HPDE6-E6E7 (cell line): Measurements from ENCODE around the gene PRCP.
"Not testable (repeated sequence)": the region's sequence is repeated elsewhere in the genome, so short reads cannot be mapped to it uniquely, and the experiment has no call there.

Experiments used
- DNase-seq: peaks from one replicate; pipeline ENCODE4 v3.0.0; 2011; ENCODE audit warnings: missing footprints; ENCODE audit errors: extremely low spot score

Gene PRCP

GRCh38 chr11:82900277-82901164 is at the start of gene PRCP:
Gene PRCP, minus strand, starts transcription at chr11:82900430. Its CDS starts 28 bp downstream, at chr11:82900402.
- DNase-seq = peak; percentile 93

- no peak for DNase-seq
Observed at GRCh38 chr11:82949352-82949751, 49.1 kb upstream of the PRCP start.

DNA sequence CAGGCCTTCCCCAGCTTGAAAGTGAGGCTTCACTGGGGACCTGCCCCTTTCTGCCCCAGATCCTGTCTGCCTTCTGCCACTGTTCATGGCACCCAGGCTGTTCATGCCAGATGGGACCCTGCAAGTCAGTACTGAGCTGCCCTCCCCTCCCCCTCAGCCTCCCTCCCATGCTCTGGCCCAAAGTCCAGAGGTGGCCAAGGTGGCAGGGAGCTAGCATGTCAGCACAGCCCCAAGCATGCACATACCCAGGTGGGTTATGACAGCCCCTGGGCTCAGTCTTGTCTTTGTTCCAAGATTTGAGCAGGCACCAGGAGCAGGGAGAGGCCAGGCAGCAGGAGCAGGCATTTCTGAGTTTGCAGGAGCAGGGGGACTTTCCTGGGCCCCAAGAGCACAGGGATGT is 45.5 kb upstream of the PRCP start:
- no peak for DNase-seq

DNA sequence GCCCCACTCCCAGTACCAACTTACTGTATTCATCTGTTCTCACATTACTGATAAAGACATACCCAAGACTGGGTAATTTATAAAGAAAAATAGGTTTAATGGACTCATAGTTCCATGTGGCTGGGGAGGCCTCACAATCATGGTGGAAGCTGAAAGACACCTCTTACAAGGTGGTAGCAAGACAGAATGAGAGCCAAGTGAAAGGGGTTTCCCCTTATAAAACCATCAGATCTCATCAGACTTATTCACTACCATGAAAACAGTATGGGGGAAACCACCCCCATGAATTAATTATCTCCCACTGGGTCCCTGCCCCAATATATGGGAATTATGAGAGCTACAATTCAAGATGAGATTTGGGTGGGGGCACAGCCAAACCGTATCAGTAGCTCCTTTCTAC is 44.8 kb upstream of the PRCP start:
- not testable (repeated sequence) for DNase-seq

DNA sequence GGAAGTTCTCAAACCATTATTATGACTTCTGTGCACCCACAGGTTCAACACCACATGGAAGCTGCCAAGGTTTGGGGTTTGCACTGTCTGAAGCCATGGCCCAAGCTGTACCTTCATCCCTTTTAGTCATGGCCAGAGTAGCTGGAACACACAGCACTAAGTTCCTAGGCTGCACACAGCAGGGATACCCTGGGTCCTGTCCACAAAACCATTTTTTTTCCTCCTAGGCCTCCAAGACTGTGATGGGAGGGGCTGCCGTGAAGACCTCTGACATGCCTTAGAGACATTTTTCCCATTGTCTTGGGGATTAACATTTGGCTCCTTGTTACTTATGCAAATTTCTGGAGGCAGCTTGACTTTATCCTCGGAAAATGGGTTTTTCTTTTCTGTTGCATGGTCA is 44.0 kb upstream of the PRCP start:
- no peak for DNase-seq

DNA sequence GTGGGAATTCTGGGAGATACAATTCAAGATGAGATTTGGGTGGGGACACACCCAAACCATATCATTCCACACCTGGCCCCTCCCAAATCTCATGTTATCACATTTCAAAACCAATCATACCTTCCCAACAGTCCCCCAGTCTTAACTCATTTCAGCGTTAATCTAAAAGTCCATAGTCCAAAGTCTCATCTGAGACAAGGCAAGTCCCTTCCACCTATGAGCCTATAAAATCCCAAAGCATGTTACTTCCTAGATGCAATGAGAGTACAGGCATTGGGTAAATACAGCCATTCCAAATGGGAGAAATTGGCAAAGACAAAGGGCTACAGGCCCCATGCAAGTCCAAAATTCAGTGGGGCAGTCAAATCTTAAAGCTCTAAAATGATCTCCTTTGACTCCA is 43.2 kb upstream of the PRCP start:
- DNase-seq = not testable (repeated sequence)

GRCh38 chr11:82942376-82942775 is 42.1 kb upstream of the PRCP start:
- DNase-seq = no peak

- no peak for DNase-seq
Observed at GRCh38 chr11:82939456-82939855, 39.2 kb upstream of the PRCP start.

DNA sequence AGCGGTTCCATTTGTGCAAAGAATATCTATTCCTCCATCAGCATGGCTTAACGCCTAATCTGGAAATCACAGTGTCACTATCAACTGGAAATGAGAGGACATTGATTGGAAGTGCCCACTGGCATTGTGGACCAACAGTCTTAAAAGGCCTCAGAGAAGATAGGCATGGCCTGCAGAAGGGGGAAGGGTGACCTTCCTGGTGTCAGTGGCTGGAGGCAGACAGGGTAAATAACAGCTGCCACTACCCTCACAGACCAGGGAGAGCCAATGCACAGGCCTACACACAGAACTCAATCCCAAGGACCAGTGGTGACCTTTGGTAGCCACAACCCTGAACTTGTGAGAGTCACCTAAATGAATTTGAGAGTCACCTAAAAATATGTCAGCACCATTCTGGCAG is 37.3 kb upstream of the PRCP start:
- no peak for DNase-seq

GRCh38 chr11:82936261-82936660 is 36.0 kb upstream of the PRCP start:
- DNase-seq = no peak

DNA sequence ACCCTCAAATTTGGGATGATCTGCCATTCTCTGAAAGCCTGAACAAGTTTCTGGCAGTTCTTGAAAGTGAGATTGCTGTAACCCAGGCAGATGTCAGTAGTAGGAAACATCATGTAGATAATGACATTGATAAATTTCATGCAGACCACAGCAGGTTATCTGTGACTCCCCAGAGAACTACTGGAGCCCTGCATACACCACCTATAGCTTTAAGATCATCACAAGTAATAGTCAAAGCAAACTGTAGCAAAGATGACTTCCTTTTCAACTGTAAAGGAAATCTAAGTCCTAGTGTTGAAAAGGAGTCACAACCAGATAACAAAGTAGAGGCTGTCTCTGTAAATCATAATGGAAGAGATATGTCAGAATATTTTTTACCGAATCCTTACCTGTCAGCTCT is 32.3 kb upstream of the PRCP start:
- DNase-seq = no peak

DNA sequence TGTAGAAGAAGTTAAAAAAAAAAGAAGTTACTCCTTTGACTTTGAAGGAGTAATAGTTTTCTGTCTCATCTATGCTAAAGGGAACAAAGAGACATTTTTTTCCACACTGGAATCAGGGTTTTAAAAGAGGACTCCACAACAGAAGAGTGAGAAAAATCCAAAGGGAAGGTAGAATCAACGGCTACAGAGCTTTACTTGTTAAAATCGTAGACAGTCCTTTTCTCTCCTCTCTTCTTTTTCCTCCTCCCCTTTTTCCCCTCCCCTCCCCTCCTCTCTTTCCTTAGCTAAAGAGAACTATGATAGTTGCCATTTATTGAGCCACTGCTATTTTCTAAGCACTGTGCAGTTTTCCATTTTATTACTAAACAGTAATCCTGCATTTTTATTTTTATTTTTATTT is 30.5 kb upstream of the PRCP start:
- no peak for DNase-seq

GRCh38 chr11:82930229-82930628 is 30.0 kb upstream of the PRCP start:
- no peak for DNase-seq

DNA sequence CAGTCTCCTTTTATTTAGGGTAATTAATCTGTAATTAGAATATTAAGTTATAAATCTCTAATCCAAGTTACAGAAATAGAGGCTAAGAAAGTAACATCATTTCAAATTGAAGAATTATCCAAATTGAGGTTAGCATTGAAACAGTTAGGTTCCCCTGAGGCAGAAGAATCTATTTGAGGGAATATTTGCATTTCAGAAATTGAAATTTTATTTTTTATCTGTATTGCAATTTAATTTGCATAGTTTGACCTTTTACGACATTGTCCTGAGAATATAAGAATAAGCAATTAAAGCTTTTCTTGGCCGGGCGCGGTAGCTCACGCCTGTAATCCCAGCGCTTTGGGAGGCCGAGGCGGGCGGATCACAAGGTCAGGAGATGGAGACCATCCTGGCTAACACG is 28.9 kb upstream of the PRCP start:
- DNase-seq = no peak

- DNase-seq = peak; percentile 47
Observed at GRCh38 chr11:82927264-82927880, 27.1 kb upstream of the PRCP start.

DNA sequence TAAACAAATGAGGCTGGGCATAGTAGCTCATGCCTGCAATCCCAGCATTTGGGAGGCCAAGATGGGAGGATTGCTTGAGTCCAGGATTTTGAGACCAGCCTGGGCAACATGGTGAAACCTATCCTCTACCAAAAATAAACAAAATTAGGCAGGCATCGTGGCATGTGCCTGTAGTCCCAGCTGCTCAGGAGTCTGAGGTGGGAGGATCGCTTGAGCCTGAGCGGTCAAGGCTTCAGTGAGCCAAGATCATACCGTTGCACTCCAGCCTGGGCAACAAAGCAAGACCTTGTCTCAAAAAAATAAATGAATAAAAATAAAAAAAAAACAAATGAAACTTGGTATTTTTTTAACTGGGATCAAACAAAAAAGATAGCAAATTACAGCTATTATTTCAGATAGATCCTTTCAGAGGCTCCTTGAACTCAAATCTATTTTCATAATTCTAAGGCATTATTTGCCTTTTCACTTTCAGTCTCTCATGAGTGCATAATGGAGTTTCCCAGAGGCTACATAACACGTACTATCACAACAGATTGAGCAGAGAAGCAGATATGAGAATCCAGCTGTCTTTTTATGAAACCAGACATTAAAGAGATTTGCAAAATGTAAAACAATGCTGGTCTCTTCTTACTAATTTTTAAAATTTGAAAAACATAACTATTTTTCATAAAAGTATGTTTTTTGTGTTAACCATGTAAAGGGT is 24.4 kb upstream of the PRCP start:
- DNase-seq = no peak

DNA sequence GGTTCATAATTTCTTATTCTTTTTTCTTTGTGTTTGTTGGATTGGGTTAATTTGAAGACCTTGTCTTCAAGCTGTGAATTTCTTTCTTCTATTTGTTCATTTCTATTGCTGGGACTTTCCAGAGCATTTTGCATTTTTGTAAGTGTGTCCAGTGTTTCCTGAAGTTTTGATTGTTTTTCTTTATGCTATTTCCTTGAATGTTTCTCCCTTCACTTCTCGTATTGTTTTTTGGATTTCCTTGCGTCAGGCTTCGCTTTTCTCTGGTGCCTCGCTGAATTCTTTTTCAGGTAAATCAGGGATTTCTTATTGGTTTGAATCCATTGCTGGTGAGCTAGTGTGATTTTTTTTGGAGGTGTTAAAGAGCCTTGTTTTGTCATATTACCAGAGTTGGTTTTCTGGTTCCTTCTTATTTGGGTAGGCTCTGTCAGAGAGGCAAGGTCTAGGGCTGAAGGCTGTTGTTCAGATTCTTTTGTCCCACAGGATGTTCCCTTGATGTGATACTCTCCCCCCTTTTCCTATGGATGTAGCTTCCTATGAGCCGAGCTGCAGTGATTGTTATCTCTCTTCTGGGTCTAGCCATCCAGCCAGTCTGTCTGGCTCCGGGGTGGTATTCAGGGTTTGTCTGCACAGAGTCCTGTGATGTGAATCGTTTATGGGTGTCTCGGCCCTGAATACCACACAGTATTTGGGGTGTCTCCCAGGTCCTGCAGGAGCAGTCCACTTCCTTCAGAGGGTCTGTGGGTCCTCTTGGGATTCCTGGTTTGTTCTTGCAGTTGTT is 22.4 kb upstream of the PRCP start:
- DNase-seq = not testable (repeated sequence)

GRCh38 chr11:82920227-82920626 is 20.0 kb upstream of the PRCP start:
- DNase-seq = not testable (repeated sequence)

DNA sequence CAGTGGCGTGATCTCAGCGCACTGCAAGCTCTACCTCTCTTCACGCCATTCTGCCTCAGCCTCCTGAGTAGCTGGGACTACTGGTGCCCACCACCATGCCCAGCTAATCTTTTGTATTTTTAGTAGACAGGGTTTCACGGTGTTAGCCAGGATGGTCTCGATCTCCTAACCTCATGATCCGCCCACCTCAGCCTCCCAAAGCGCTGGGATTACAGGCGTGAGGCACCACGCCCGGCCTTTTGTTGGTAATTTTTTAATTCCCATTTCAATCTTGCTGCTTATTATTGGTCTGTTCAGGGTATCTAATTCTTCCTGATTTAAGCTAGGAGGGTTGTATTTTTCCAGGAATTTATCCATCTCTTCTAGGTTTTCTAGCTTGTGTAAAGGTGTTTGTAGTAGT is 19.6 kb upstream of the PRCP start:
- not testable (repeated sequence) for DNase-seq

DNA sequence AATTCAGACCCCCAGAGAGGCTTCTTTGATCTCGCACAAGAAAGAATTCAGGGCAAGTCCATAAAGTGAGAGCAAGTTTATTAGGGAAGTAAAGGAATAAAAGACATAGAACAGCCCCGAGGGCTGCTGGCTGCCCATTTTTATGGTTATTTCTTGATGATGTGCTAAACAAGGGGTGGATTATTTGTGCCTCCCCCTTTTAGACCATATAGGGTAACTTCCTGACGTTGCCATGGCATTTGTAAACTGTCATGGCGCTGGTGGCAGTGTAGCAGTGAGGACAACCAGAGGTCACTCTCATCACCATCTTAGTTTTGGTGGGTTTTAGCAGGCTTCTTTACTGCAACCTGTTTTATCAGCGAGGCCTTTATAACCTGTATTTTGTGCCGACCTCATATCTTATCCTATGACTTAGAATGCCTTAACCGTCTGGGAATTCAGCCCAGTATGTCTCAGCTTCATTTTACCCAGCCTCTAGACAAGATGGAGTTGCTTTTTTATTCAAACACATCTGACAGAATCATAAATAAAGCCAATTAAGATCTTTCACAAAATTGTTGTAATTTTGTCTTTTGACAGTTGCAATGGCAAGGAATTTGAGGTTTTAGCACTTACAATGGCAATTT is 8.9 kb upstream of the PRCP start:
- no peak for DNase-seq

GRCh38 chr11:82908311-82908710 is 8.1 kb upstream of the PRCP start:
- DNase-seq = no peak
